ENCODE results near the gene DOCK2.
"Not testable (repeated sequence)": the region's sequence is repeated elsewhere in the genome, so short reads cannot be mapped to it uniquely, and the experiment has no call there.

Gene DOCK2

DNA sequence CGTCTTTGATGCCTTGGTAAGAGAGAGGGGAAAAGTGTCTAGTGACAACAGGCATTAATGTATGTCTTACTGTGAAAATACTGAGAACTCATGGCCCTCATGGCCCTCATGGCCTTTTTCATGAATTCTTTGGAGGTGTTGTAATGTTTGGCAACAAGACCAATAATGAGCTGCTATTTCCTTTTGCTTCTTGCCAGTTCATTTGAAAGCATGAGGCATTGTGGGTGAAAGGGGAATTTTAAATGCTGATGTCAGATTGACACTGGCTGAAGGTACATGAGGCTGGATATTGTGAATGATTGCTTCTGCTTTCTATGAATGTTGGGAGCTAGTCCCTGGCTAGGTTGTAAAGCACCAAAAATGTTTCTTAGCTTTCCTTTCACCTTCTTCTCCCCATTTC, 79.2 kb downstream of the DOCK2 start:
- in situ Hi-C loops (cut with MboI; ENCODE audit: low sequenced_read_pairs, unreplicated experiment): no loop called here
- no peak for DNase-seq (ENCODE audit: low spot score)
- TF ChIP-seq, protein P1, sequence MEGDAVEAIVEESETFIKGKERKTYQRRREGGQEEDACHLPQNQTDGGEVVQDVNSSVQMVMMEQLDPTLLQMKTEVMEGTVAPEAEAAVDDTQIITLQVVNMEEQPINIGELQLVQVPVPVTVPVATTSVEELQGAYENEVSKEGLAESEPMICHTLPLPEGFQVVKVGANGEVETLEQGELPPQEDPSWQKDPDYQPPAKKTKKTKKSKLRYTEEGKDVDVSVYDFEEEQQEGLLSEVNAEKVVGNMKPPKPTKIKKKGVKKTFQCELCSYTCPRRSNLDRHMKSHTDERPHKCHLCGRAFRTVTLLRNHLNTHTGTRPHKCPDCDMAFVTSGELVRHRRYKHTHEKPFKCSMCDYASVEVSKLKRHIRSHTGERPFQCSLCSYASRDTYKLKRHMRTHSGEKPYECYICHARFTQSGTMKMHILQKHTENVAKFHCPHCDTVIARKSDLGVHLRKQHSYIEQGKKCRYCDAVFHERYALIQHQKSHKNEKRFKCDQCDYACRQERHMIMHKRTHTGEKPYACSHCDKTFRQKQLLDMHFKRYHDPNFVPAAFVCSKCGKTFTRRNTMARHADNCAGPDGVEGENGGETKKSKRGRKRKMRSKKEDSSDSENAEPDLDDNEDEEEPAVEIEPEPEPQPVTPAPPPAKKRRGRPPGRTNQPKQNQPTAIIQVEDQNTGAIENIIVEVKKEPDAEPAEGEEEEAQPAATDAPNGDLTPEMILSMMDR (IDR thresholded peaks at IDR 0.05; ENCODE audit: borderline replicate concordance, control extremely low read depth, extremely low read depth, insufficient read depth, missing control alignments): no peak

DNA sequence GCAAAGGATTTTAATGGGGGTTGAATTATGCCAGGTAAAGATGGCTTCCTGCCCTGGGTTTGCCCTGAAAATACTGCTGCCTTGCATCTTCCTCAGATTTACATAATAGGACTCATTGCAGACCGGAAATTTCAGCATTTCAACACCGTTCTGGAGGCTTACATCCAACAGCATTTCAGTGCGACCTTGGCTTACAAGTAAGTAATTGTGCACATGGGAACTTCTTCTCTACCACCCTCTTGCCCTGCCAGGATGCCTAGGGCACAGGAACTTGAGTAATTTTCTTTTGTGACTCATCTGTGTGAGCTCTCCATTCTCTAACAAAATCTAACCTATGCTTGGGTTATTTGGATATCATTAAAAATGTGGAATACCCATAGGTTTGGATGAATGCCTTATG, 80.2 kb downstream of the DOCK2 start:
- DNase-seq (ENCODE audit: low spot score): no peak
- in situ Hi-C loops (cut with MboI; ENCODE audit: low sequenced_read_pairs, unreplicated experiment): no loop called here
- TF ChIP-seq, protein P1 (IDR thresholded peaks at IDR 0.05; ENCODE audit: borderline replicate concordance, control extremely low read depth, extremely low read depth, insufficient read depth, missing control alignments): no peak

DNA sequence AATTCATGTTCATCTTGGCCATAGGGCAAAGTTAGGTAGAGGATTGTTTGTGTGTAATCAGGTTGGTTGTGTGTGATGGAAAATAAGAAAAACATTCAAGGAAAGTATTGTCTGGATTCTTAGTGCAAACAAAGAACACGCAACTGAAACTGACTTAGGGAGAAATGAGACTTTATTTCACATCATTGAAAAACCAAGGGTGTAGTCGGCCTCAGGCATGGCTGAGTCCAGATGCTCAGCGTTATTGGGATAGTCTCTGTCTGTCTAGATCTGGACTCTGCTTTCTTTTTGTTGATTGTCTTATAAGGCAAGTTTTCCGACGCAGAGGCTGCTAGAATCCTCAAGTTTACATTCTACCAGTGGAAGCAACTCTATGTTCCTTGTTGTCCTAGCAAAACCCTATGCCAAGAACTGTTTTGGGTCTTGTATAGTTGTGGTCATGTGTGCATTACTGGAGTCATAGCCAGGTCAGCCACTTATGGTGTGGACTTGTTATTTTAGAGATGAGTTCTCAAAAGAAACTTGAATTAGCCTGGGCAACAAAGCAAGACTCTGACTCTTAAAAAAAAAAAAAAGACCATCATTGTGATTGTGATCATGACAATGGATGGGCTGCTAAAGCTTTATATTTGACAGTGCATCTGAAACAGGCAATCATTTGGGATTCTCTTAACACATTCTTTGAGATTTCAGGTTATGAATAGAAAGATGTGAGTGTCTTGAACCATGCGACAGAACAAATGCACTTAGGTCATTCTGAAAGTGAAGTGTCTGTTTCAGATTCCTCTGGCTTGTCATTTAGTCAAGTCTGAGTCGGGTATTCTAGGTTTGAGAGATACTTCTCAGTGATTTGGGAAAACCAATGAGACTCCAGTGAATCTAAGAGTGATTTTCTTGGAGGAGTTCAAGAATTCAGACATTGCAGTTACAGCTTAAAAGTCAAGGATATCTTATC, 82.6 kb downstream of the DOCK2 start:
- TF ChIP-seq, protein P1 (IDR thresholded peaks at IDR 0.05; ENCODE audit: borderline replicate concordance, control extremely low read depth, extremely low read depth, insufficient read depth, missing control alignments): no peak
- in situ Hi-C loops (cut with MboI; ENCODE audit: low sequenced_read_pairs, unreplicated experiment): no loop called here
- peak; percentile 44 for DNase-seq (ENCODE audit: low spot score)

DNA sequence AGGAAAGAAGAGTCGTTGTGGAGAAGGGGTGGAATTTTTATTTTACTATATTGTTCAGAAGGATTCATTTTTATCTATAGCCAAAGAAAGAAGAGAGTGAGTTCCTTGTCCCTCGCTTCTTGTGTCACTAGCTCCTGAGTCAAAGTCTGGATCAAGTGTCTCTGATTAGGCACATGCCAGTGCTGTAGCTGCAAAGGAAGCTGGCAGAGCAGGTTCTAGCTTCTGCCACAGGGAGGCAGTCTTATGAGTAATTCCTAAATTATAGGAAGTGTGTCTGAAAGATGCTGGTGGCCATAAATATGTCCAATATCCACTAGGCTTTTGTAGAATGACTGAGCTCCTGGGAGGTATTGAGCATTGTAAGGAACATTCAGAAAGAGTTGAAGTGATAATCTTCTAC, 84.7 kb downstream of the DOCK2 start:
- in situ Hi-C loops (cut with MboI; ENCODE audit: low sequenced_read_pairs, unreplicated experiment): no loop called here
- TF ChIP-seq, protein P1 (IDR thresholded peaks at IDR 0.05; ENCODE audit: borderline replicate concordance, control extremely low read depth, extremely low read depth, insufficient read depth, missing control alignments): no peak
- DNase-seq (ENCODE audit: low spot score): no peak

DNA sequence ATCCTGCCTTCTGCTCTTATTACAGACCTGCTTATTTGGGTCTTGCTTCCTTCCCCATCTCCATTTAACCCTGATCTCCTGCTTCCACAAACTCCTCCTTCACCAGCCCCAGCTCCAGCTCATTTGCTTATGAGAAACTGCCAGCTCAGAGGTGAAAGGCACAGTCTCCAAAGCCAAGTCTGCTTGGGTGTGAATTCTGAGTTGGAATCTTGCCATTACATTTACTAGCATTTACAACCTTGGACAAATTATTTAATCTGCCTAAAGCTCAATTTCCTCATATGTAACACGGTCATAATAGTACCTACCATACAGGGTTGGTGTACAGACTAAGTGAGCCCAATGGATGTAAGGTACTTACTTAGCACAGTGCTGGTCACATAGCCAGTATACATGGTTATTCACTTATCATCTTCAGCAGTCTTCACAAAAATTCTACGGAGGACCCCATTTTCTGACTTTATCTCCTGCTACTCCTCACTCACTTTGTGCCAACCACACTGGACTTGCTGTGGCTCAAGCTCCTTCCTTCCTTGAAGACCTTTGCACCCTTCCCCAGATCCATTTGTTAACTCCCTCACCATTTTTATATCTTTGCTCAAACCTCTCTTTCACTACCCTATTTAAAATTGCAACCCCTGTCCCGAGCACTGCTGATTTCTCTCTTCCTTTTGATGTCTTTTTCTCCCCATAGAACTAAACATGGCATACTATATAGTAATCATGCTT, 86.2 kb downstream of the DOCK2 start:
- in situ Hi-C loops (cut with MboI; ENCODE audit: low sequenced_read_pairs, unreplicated experiment): no loop called here
- no peak for DNase-seq (ENCODE audit: low spot score)
- TF ChIP-seq, protein P1 (IDR thresholded peaks at IDR 0.05; ENCODE audit: borderline replicate concordance, control extremely low read depth, extremely low read depth, insufficient read depth, missing control alignments): no peak

DNA sequence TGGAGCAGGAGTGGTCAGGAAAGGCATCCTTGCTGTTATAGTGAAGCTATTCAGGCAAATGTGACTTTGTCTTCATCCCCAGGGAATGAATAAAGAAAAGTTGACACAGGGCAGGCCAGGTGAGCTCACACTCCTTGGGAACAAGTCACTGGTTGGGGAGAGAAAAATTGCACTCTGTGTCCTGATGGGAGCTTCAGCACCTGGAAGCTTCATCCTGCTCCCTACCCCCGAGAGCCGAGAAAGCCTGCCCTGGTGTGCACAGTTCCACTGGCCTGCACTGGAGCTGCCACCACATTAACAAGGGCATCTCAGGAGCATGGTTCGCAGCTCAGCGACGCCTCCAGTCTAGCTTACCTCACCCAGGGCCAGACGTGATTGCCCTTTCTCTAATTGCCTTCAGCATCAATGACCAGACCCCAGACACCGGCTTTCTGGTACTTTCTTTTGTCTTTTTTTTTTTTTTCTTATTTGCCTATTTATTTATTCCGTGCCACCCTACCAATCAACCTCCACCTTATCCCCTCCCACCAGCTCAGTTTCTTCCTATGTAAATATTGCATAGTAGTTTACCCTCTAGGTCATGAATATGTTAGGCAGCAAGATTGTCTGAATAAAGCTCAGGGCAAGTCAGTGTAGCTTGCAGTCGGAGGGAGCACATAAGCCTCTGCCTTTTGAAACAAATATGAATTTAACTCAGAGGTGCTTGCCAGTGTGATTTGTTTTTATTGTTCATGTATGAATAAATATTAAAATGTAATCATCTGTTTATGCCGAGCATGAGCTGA, 87.4 kb downstream of the DOCK2 start:
- no peak for DNase-seq (ENCODE audit: low spot score)
- in situ Hi-C loops (cut with MboI; ENCODE audit: low sequenced_read_pairs, unreplicated experiment): no loop called here
- TF ChIP-seq, protein P1 (IDR thresholded peaks at IDR 0.05; ENCODE audit: borderline replicate concordance, control extremely low read depth, extremely low read depth, insufficient read depth, missing control alignments): no peak

DNA sequence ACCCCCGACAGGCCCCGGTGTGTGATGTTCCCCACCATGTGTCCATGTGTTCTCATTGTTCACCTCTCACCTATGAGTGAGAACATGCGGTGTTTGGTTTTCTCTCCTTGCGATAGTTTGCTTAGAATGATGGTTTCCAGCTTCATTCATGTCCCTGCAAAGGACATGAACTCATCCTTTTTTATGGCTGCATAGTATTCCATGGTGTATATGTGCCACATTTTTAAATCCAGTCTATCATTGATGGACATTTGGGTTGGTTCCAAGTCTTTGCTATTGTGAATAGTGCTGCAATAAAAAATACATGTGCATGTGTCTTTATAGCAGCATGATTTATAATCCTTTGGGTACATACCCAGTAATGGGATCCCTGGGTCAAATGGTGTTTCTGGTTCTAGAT, 88.6 kb downstream of the DOCK2 start:
- DNase-seq (ENCODE audit: low spot score); in situ Hi-C loops (cut with MboI; ENCODE audit: low sequenced_read_pairs, unreplicated experiment): not testable (repeated sequence)

All from GM13976 (cell line).